Epidermal melanocyte (primary cell): Measurements from ENCODE around the gene BMP2K.
"Not testable (repeated sequence)": the region's sequence is repeated elsewhere in the genome, so short reads cannot be mapped to it uniquely, and the experiment has no call there.

ENCODE experiments used
- DNase-seq: peaks from one replicate; pipeline ENCODE4 v3.0.0; 2011; ENCODE audit warnings: low spot score; ENCODE audit not compliant: insufficient read length

BMP2K gene

GRCh38 chr4:78863254-78863869 is 87.2 kb downstream of the BMP2K start:
- DNase-seq, result no peak

- DNase-seq, result no peak
Observed at GRCh38 chr4:78863991-78864390, 87.8 kb downstream of the BMP2K start.

GRCh38 chr4:78864405-78865024 is 88.4 kb downstream of the BMP2K start:
- DNase-seq, result peak; percentile 36

- DNase-seq, result no peak
Observed at GRCh38 chr4:78865451-78865850, 89.3 kb downstream of the BMP2K start.

- DNase-seq, result not testable (repeated sequence)
Observed at GRCh38 chr4:78868712-78869111, 92.6 kb downstream of the BMP2K start.

GRCh38 chr4:78870056-78870455 is 93.9 kb downstream of the BMP2K start:
- no peak for DNase-seq

GRCh38 chr4:78876568-78877320 is 100.6 kb downstream of the BMP2K start:
- no peak for DNase-seq

GRCh38 chr4:78878031-78878430 is 101.9 kb downstream of the BMP2K start:
- DNase-seq, result no peak

- no peak for DNase-seq
Observed at GRCh38 chr4:78880874-78881492, 104.8 kb downstream of the BMP2K start.

GRCh38 chr4:78885598-78885997 is 109.4 kb downstream of the BMP2K start:
- DNase-seq, result no peak

- DNase-seq, result no peak
Observed at GRCh38 chr4:78889955-78890354, 113.8 kb downstream of the BMP2K start.

- no peak for DNase-seq
Observed at GRCh38 chr4:78899302-78899701, 123.2 kb downstream of the BMP2K start.

- no peak for DNase-seq
Observed at GRCh38 chr4:78901882-78902281, 125.7 kb downstream of the BMP2K start.

GRCh38 chr4:78902298-78902697 is 126.1 kb downstream of the BMP2K start:
- no peak for DNase-seq

- DNase-seq, result no peak
Observed at GRCh38 chr4:78904143-78904542, 128.0 kb downstream of the BMP2K start.

- no peak for DNase-seq
Observed at GRCh38 chr4:78907638-78908037, 131.5 kb downstream of the BMP2K start.

- DNase-seq, result not testable (repeated sequence)
Observed at GRCh38 chr4:78908974-78909373, 132.8 kb downstream of the BMP2K start.

- DNase-seq, result no peak
Observed at GRCh38 chr4:78910612-78911011, 134.5 kb downstream of the BMP2K start.

- DNase-seq, result no peak
Observed at GRCh38 chr4:78922207-78922606, 146.1 kb downstream of the BMP2K start.

GRCh38 chr4:78923464-78924312 is 147.5 kb downstream of the BMP2K start:
- DNase-seq, result no peak

GRCh38 chr4:78926826-78927225 is 150.7 kb downstream of the BMP2K start:
- DNase-seq, result no peak
